ENCODE results near the gene SPECC1L. TPM values are rescaled to one million over a fixed set of nuclear protein-coding genes. Genes with fewer than 3 reads are reported as not detected.

SPECC1L gene
- total RNA-seq, 2 donors from 2014 or later, result 61.9 to 69.1 TPM

DNA sequence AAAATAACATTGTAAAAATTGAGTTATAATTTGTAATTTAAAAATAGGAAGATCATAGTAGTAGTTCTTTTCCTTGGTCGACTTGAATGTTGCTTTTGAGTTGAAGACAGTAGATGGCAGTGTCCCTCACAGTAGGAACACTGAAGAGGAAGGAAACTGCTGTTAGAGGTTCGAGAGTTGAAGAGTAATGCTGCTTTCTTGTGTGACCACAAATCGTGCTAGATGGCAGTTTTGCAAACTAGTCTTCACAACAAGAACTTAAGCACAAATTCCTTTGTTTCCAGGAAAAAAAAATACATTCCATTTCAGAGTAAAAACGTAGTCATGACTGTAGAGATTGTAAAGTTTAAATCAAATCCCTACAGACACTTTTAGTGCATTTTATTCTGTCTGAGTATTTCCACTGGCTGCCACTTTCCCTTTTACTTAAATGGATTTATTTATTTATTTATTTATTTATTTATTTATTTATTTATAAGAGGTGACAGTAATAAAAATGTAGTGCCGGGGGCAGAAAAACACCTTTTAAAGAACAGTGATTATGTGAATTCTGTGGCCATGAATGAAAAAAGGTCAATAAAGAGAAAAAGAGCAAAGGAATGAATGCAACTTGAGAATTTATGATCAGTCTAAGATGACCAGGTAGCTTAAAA is 54.6 kb downstream of the SPECC1L start:
- Histone ChIP-seq H3K4me3 (ENCODE audit: low read length) (no peak overlapping the region), H3K27ac (ENCODE audit: low read depth, low read length) (no peak overlapping the region), H3K9me3 (ENCODE audit: control insufficient read depth, low read length) (no peaks in the 10 kb centered on the region), H3K27me3 (ENCODE audit: control insufficient read depth, insufficient read depth, low read length, poor library complexity, severe bottlenecking) (no peaks in the 10 kb centered on the region), H3K4me1 (ENCODE audit: control insufficient read depth, insufficient read depth, low read length) (no peaks in the 10 kb centered on the region), H3K9ac (ENCODE audit: extremely low read depth, low read length, poor library complexity, severe bottlenecking) (no peak overlapping the region), H3K36me3 (ENCODE audit: control insufficient read depth, insufficient read depth, low read length) (peaks cover 62% of the 10 kb centered on the region)
- DNase-seq, result no peak
- no peaks in the 10 kb centered on the region for H3K9me3 Mint-ChIP-seq
- no peak overlapping the region for H3K4me3 Mint-ChIP-seq
- WGBS, 2 experiments (ENCODE audit: insufficient coverage in 1 of 2, insufficient read length in 1 of 2), result 50 to 56% methylated on average over 4 of the region's 5 CpGs
- TF ChIP-seq CTCF (conservative IDR thresholded peaks at IDR 0.05), result peak; percentile 80
- H3K4me1 Mint-ChIP-seq, result peaks cover 21% of the 10 kb centered on the region
- H3K36me3 Mint-ChIP-seq (ENCODE audit: low read depth), result peaks cover 53% of the 10 kb centered on the region
- no peaks in the 10 kb centered on the region for H3K27me3 Mint-ChIP-seq (ENCODE audit: insufficient read depth)
- no peak overlapping the region for H3K27ac Mint-ChIP-seq

- Mint-ChIP-seq H3K4me3 (no peak overlapping the region), H3K36me3 (ENCODE audit: low read depth) (peaks cover 53% of the 10 kb centered on the region), H3K4me1 (peaks cover 21% of the 10 kb centered on the region), H3K27me3 (ENCODE audit: insufficient read depth) (no peaks in the 10 kb centered on the region), H3K9me3 (no peaks in the 10 kb centered on the region), H3K27ac (peak overlapping the region; percentile 12)
- Histone ChIP-seq H3K4me1 (ENCODE audit: control insufficient read depth, insufficient read depth, low read length) (no peaks in the 10 kb centered on the region), H3K4me3 (ENCODE audit: low read length) (no peak overlapping the region), H3K9ac (ENCODE audit: extremely low read depth, low read length, poor library complexity, severe bottlenecking) (no peak overlapping the region), H3K27ac (ENCODE audit: low read depth, low read length) (no peak overlapping the region), H3K36me3 (ENCODE audit: control insufficient read depth, insufficient read depth, low read length) (peaks cover 65% of the 10 kb centered on the region), H3K9me3 (ENCODE audit: control insufficient read depth, low read length) (no peaks in the 10 kb centered on the region), H3K27me3 (ENCODE audit: control insufficient read depth, insufficient read depth, low read length, poor library complexity, severe bottlenecking) (no peaks in the 10 kb centered on the region)
- peak; percentile 57 for DNase-seq
- WGBS, 2 experiments (ENCODE audit: insufficient coverage in 1 of 2, insufficient read length in 1 of 2), result 59 to 67% methylated on average over 4 of the region's 4 CpGs
- no peak for TF ChIP-seq CTCF (conservative IDR thresholded peaks at IDR 0.05)
These were observed 55.6 kb downstream of the SPECC1L start for GRCh38 chr22:24326266-24326665.

DNA sequence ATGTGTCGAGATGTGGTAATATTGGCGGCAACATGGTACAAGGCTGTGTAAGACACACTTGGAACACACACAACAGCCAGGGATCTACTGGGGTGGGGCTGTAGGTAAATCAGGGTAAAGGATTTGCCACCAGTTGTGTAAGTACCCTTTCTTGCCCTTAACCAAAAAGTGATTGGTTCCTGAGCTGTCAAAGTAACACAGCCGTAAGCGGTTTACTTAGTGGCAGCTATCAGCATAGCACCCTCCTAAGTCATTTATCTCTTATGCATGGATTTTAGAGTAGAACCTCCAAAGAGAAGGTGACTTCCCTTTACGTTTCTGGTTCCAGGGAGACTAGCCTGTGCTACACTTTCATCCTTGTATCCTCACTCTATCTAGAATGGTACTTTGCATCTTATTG is 57.2 kb downstream of the SPECC1L start:
- 83 to 86% methylated on average over 4 to 5 of the region's 5 CpGs for WGBS, 2 experiments (ENCODE audit: insufficient coverage in 1 of 2, insufficient read length in 1 of 2)
- Mint-ChIP-seq H3K27ac (no peak overlapping the region), H3K4me1 (peaks cover 21% of the 10 kb centered on the region), H3K27me3 (ENCODE audit: insufficient read depth) (no peaks in the 10 kb centered on the region), H3K36me3 (ENCODE audit: low read depth) (peaks cover 45% of the 10 kb centered on the region), H3K4me3 (no peak overlapping the region), H3K9me3 (no peaks in the 10 kb centered on the region)
- peak; percentile 43 for TF ChIP-seq CTCF (conservative IDR thresholded peaks at IDR 0.05)
- Histone ChIP-seq H3K4me1 (ENCODE audit: control insufficient read depth, insufficient read depth, low read length) (no peaks in the 10 kb centered on the region), H3K9me3 (ENCODE audit: control insufficient read depth, low read length) (no peaks in the 10 kb centered on the region), H3K27me3 (ENCODE audit: control insufficient read depth, insufficient read depth, low read length, poor library complexity, severe bottlenecking) (no peaks in the 10 kb centered on the region), H3K4me3 (ENCODE audit: low read length) (no peak overlapping the region), H3K36me3 (ENCODE audit: control insufficient read depth, insufficient read depth, low read length) (peaks cover 63% of the 10 kb centered on the region), H3K27ac (ENCODE audit: low read depth, low read length) (no peak overlapping the region), H3K9ac (ENCODE audit: extremely low read depth, low read length, poor library complexity, severe bottlenecking) (no peak overlapping the region)
- DNase-seq, result no peak
